HG03354 (cell line): ENCODE measurements around the gene CDH13.
"Not testable (repeated sequence)": the region's sequence is repeated elsewhere in the genome, so short reads cannot be mapped to it uniquely, and the experiment has no call there.

Experiments used
- ATAC-seq: cut with Tn5 transposase; IDR thresholded peaks from one replicate; pipeline ENCODE4 v1.9.1; 2021; ENCODE audit warnings: mild to moderate bottlenecking; ENCODE audit not compliant: unreplicated experiment, poor library complexity, severe bottlenecking

The CDH13 gene

DNA sequence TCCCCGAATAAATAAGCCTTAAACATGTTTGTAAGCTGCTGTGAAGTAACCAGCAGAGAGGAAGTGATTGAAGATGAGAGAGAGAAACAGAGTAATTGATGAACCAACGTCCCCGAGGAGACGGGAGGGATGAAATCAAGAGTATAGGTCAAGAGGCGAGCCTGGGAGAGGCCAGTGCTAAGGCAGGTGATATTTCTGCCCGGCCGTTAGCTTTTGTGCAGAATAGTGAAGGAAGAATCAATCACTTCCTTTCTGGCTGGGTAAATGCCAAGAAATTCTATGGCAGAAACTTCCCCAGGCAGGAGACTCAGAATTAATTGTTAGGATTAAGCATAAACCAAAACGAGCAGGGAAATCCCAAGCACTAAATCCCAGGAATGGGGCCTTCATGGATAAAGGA is 273.8 kb downstream of the CDH13 start:
- ATAC-seq = no peak

GRCh38 chr16:82911925-82912324 is 285.2 kb downstream of the CDH13 start:
- no peak for ATAC-seq

GRCh38 chr16:82915139-82915824 is 288.5 kb downstream of the CDH13 start:
- ATAC-seq = no peak

- no peak for ATAC-seq
Measured at GRCh38 chr16:82917886-82918595, 291.3 kb downstream of the CDH13 start.

DNA sequence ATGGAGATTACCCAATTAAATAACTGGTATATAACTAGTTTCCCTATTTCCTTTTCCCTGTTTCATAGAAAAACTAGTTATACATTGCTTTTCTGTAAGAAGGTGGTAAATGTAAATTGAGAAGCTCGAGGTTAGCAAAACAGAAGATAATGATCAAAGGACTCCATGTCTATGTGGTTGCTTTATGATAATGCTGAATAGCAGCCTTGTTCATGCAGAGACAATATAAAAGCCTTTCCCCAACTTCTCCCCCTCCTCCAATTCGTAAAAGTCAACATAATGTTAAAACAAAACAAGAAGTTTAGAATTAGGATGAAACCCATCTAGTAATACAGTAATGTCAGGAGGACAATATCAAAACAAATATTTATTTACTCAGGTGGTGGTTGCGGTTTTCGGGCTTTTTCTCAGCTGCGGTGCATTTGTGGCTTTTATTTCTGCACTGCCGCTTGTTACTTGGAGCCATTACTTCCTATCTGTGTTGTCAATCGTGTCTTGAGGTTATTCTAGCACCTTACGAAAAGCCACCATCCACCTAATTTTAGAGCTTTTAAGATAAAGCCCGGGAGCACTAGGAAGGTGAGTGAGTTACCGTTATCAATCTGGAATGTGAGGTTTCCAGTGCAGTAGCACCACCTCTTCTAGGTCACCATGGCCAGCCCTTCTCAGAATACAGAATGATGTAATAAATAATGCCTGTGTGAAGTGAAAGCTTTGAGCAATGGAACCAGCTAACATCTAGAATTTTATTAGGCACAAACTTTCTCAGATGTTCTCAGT is 297.5 kb downstream of the CDH13 start:
- ATAC-seq = no peak

- ATAC-seq = no peak
Measured at GRCh38 chr16:82926500-82926899, 299.7 kb downstream of the CDH13 start.

- ATAC-seq = not testable (repeated sequence)
Measured at GRCh38 chr16:82933933-82934332, 307.2 kb downstream of the CDH13 start.

DNA sequence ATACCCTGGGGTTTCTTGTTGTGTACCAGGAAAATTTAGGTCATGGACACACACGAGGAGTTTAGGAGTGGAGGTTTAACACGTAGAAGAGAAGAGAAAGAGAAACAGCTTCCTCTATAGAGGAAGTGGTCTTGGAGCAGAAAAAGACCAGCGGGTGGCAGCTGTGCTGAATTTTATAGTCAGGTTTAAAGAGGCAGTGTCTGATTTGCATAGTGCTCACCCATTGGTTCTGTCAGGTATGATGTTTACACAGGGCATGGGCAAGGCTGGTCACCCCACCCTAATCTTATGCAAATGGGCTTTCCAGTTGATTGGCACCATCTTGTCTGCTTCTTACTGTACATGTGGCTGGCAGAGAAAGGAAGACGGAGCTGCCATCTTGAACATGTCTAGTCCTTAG is 309.0 kb downstream of the CDH13 start:
- no peak for ATAC-seq

- no peak for ATAC-seq
Measured at GRCh38 chr16:82936941-82937551, 310.3 kb downstream of the CDH13 start.

- ATAC-seq = no peak
Measured at GRCh38 chr16:82937926-82938520, 311.3 kb downstream of the CDH13 start.

GRCh38 chr16:82943371-82943770 is 316.6 kb downstream of the CDH13 start:
- ATAC-seq = no peak

- no peak for ATAC-seq
Measured at GRCh38 chr16:82945420-82946101, 318.8 kb downstream of the CDH13 start.

GRCh38 chr16:82947698-82948097 is 320.9 kb downstream of the CDH13 start:
- ATAC-seq = no peak

- no peak for ATAC-seq
Measured at GRCh38 chr16:82949016-82949415, 322.2 kb downstream of the CDH13 start.

- ATAC-seq = no peak
Measured at GRCh38 chr16:82953517-82953916, 326.7 kb downstream of the CDH13 start.

- no peak for ATAC-seq
Measured at GRCh38 chr16:82954224-82954929, 327.6 kb downstream of the CDH13 start.

- ATAC-seq = no peak
Measured at GRCh38 chr16:82955741-82956348, 329.1 kb downstream of the CDH13 start.

DNA sequence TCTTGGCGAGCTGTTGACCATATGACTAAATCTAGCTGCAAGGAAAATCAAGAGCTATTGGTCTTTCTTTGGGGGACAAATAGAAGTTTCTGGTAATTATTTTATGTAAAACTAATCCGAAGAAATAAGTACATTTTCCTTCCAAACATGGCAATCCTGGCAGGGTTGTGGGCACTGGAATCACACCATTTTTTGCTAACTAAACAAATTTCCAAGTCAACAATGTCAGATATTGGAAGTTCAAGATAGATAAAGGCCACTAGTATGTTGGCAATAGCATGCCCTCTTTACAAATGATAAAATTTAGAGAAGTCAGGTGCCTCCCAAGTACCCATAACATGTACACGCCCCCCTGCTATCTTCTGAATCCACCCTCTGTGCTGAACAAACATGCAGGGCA is 330.4 kb downstream of the CDH13 start:
- no peak for ATAC-seq
